ENCODE measurements around the gene MINDY2. TPM values are rescaled to one million over a fixed set of nuclear protein-coding genes. Genes with fewer than 3 reads are reported as not detected.
A peak's percentile ranks its signal among the peaks of the same experiment; 100 is the strongest.
"Not testable (repeated sequence)": the region's sequence is repeated elsewhere in the genome, so short reads cannot be mapped to it uniquely, and the experiment has no call there.

Gene MINDY2
- total and polyA plus RNA-seq, 7 experiments from 2014 or later = 8.9 to 16.6 (median 11.4) TPM

DNA sequence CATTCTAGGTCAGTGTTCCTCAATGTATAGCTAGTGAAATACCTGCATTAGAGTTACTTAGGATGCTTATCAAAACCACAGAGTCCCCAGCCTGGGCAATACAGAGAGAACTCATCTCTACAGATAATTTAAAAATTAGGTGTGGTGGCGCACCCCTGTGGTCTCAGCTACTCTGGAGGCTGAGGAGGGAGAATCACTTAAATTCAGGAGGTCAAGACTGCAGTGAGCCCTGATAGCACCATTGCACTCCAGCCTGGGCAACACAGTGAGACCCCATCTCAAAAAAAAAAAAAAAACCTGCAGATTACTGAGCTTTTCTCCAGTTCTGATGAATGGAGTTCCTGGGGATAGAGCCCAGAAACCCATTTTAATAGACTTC, 10.1 kb upstream of the MINDY2 start:
- Histone ChIP-seq H3K27me3 (ENCODE audit: control insufficient read depth in 2 of 2, insufficient read depth in 2 of 2, low read length in 2 of 2) (no peaks in the 10 kb centered on the region), H3K36me3 (ENCODE audit: control insufficient read depth in 2 of 3, insufficient read depth in 3 of 3, low read length in 3 of 3) (no peaks in the 10 kb centered on the region), H3K4me3 (ENCODE audit: low read length) (no peak overlapping the region), H3K4me1 (ENCODE audit: control insufficient read depth in 2 of 2, insufficient read depth in 2 of 2, low read length in 2 of 2) (no peaks in the 10 kb centered on the region), H3K9me3 (ENCODE audit: control insufficient read depth in 2 of 3, low read length in 3 of 3) (no peaks in the 10 kb centered on the region), H3K27ac (ENCODE audit: low read depth, low read length) (no peak overlapping the region)
- peaks cover 0 to 6% (median 0%) of the 10 kb centered on the region in 7 donors for H3K4me1 Mint-ChIP-seq
- no peaks in the 10 kb centered on the region for H3K27me3 Mint-ChIP-seq
- peaks cover 0 to 7% (median 5%) of the 10 kb centered on the region in 5 donors for H3K36me3 Mint-ChIP-seq
- H3K4me3 Mint-ChIP-seq = no peak overlapping the region
- no peak for ATAC-seq
- ChIA-PET CTCF (interaction anchor here (0.6 to 2.7 kb wide), 5 partner anchors 10 to 533 kb away, joined by 3 to 10 read pairs (median 4); partner anchors contain the start of gene MINDY2), POLR2A (interaction anchor here (0.9 to 1.4 kb wide), 2 partner anchors 10 to 11 kb away, joined by 4 to 7 read pairs; partner anchors contain the start of genes ADAM10 and MINDY2)
- H3K27ac Mint-ChIP-seq = no peak overlapping the region
- H3K9me3 Mint-ChIP-seq = peaks cover 0 to 24% (median 7%) of the 10 kb centered on the region in 11 donors
- peak in 3 of 9 donors; percentile 26 to 34 (median 29) for DNase-seq
- intact Hi-C loops (cut with micrococcal nuclease) = loop anchor here (1.0 to 2.0 kb wide), 3 partner anchors 490 to 534 kb away; no protein-coding TSS in a partner anchor

- H3K27me3 Mint-ChIP-seq = no peaks in the 10 kb centered on the region
- H3K36me3 Mint-ChIP-seq = peaks cover 0 to 7% (median 5%) of the 10 kb centered on the region in 5 donors
- H3K4me1 Mint-ChIP-seq = peaks cover 0 to 10% (median 0%) of the 10 kb centered on the region in 7 donors
- peak overlapping the region in 1 of 9 donors; percentile 62 for H3K27ac Mint-ChIP-seq
- intact Hi-C loops (cut with micrococcal nuclease) = no loop called here
- H3K27ac ChIP-seq (ENCODE audit: low read depth, low read length) = no peak overlapping the region
- no peaks in the 10 kb centered on the region for H3K36me3 ChIP-seq (ENCODE audit: control insufficient read depth in 2 of 3, insufficient read depth in 3 of 3, low read length in 3 of 3)
- ChIA-PET POLR2A (no interaction called here), CTCF (no interaction called here)
- DNase-seq (no peak), ATAC-seq (no peak)
- no peaks in the 10 kb centered on the region for H3K4me1 ChIP-seq (ENCODE audit: control insufficient read depth in 2 of 2, insufficient read depth in 2 of 2, low read length in 2 of 2)
- no peak overlapping the region for H3K4me3 ChIP-seq (ENCODE audit: low read length)
- no peaks in the 10 kb centered on the region for H3K9me3 ChIP-seq (ENCODE audit: control insufficient read depth in 2 of 3, low read length in 3 of 3)
- H3K27me3 ChIP-seq (ENCODE audit: control insufficient read depth in 2 of 2, insufficient read depth in 2 of 2, low read length in 2 of 2) = no peaks in the 10 kb centered on the region
- peaks cover 0 to 24% (median 7%) of the 10 kb centered on the region in 11 donors for H3K9me3 Mint-ChIP-seq
- H3K4me3 Mint-ChIP-seq = no peak overlapping the region
Observed at GRCh38 chr15:58762285-58762684, 8.8 kb upstream of the MINDY2 start.

DNA sequence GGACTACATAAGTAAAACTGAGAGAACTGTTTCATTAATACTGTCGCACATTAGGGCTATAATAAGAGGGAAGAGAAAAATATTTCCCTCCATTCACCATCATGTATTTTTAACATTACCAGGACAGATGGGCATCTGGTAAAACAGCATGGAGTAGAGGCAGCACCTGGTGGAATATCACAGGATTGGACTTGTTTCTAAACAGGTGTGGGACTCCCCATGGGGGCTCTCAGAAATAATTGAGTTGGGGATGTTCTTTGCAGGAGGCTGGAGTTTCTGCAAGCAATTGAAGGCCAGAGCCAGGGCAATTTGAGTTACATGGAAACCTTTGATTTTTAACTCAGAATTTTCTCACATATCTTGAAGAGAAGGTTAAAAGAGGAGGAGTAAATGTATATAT, 8.4 kb upstream of the MINDY2 start:
- no peak for DNase-seq
- no peaks in the 10 kb centered on the region for H3K9me3 ChIP-seq (ENCODE audit: control insufficient read depth in 2 of 3, low read length in 3 of 3)
- Mint-ChIP-seq H3K9me3 (peaks cover 0 to 24% (median 7%) of the 10 kb centered on the region in 11 donors), H3K4me1 (peaks cover 0 to 10% (median 0%) of the 10 kb centered on the region in 7 donors), H3K27me3 (no peaks in the 10 kb centered on the region), H3K36me3 (peaks cover 0 to 7% (median 5%) of the 10 kb centered on the region in 5 donors), H3K27ac (no peak overlapping the region), H3K4me3 (no peak overlapping the region)
- H3K27ac ChIP-seq (ENCODE audit: low read depth, low read length) = no peak overlapping the region
- CTCF ChIA-PET = no interaction called here
- ATAC-seq = no peak
- intact Hi-C loops (cut with micrococcal nuclease) = no loop called here
- H3K4me1 ChIP-seq (ENCODE audit: control insufficient read depth in 2 of 2, insufficient read depth in 2 of 2, low read length in 2 of 2) = no peaks in the 10 kb centered on the region
- no peaks in the 10 kb centered on the region for H3K27me3 ChIP-seq (ENCODE audit: control insufficient read depth in 2 of 2, insufficient read depth in 2 of 2, low read length in 2 of 2)
- POLR2A ChIA-PET = no interaction called here
- no peak overlapping the region for H3K4me3 ChIP-seq (ENCODE audit: low read length)
- H3K36me3 ChIP-seq (ENCODE audit: control insufficient read depth in 2 of 3, insufficient read depth in 3 of 3, low read length in 3 of 3) = no peaks in the 10 kb centered on the region

GRCh38 chr15:58764468-58764867, 6.6 kb upstream of the MINDY2 start:
- Histone ChIP-seq H3K36me3 (ENCODE audit: control insufficient read depth in 2 of 3, insufficient read depth in 3 of 3, low read length in 3 of 3) (no peaks in the 10 kb centered on the region), H3K9me3 (ENCODE audit: control insufficient read depth in 2 of 3, low read length in 3 of 3) (no peaks in the 10 kb centered on the region), H3K27me3 (ENCODE audit: control insufficient read depth in 2 of 2, insufficient read depth in 2 of 2, low read length in 2 of 2) (no peaks in the 10 kb centered on the region), H3K27ac (ENCODE audit: low read depth, low read length) (no peak overlapping the region), H3K4me3 (ENCODE audit: low read length) (no peak overlapping the region), H3K4me1 (ENCODE audit: control insufficient read depth in 2 of 2, insufficient read depth in 2 of 2, low read length in 2 of 2) (no peaks in the 10 kb centered on the region)
- Mint-ChIP-seq H3K27ac (no peak overlapping the region), H3K9me3 (peaks cover 0 to 24% (median 7%) of the 10 kb centered on the region in 11 donors), H3K4me3 (no peak overlapping the region), H3K36me3 (peaks cover 0 to 7% (median 5%) of the 10 kb centered on the region in 5 donors), H3K4me1 (peaks cover 0 to 10% (median 5%) of the 10 kb centered on the region in 7 donors), H3K27me3 (no peaks in the 10 kb centered on the region)
- CTCF ChIA-PET = no interaction called here
- POLR2A ChIA-PET = no interaction called here
- intact Hi-C loops (cut with micrococcal nuclease) = no loop called here
- DNase-seq (no peak), ATAC-seq (no peak)

- H3K36me3 ChIP-seq (ENCODE audit: control insufficient read depth in 2 of 3, insufficient read depth in 3 of 3, low read length in 3 of 3) = peaks cover 0 to 2% (median 0%) of the 10 kb centered on the region in 3 experiments
- Mint-ChIP-seq H3K4me3 (no peak overlapping the region), H3K27me3 (no peaks in the 10 kb centered on the region), H3K9me3 (peaks cover 0 to 24% (median 7%) of the 10 kb centered on the region in 11 donors), H3K27ac (peak overlapping the region in 2 of 9 donors; percentile 47 to 64), H3K36me3 (peaks cover 0 to 7% (median 5%) of the 10 kb centered on the region in 5 donors), H3K4me1 (peaks cover 0 to 20% (median 7%) of the 10 kb centered on the region in 7 donors)
- no peak overlapping the region for H3K27ac ChIP-seq (ENCODE audit: low read depth, low read length)
- ATAC-seq (no peak), DNase-seq (no peak)
- H3K9me3 ChIP-seq (ENCODE audit: control insufficient read depth in 2 of 3, low read length in 3 of 3) = no peaks in the 10 kb centered on the region
- H3K27me3 ChIP-seq (ENCODE audit: control insufficient read depth in 2 of 2, insufficient read depth in 2 of 2, low read length in 2 of 2) = no peaks in the 10 kb centered on the region
- intact Hi-C loops (cut with micrococcal nuclease) = no loop called here
- ChIA-PET CTCF (no interaction called here), POLR2A (interaction anchor here (0.6 to 0.7 kb wide), 2 partner anchors 28 to 34 kb away, joined by 3 read pairs; no protein-coding TSS in a partner anchor)
- H3K4me1 ChIP-seq (ENCODE audit: control insufficient read depth in 2 of 2, insufficient read depth in 2 of 2, low read length in 2 of 2) = peaks cover 0 to 8% of the 10 kb centered on the region in 2 donors
- H3K4me3 ChIP-seq (ENCODE audit: low read length) = no peak overlapping the region
Observed at GRCh38 chr15:58766290-58766689, 4.8 kb upstream of the MINDY2 start.

DNA sequence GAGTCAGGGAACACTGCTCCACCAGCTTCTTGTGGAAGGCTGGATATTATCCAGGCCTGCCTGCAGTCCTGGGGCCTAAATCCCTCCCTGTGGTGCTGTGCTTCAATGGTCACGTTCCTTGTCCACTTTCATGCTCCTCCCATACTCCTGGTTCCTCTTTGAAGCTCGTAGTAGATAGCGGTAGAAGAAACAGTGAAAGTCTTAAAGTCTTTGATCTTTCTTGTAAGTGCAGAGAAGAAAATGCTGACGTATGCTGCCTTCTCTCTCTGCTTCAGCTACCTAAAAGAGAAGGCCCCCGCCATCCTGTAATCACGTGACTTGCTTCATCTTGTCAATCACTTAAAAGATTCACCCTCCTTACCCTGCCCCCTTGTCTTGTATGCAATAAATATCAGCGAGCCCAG, 2.5 kb upstream of the MINDY2 start:
- intact Hi-C loops (cut with micrococcal nuclease); H3K4me3 ChIP-seq (ENCODE audit: low read length); H3K36me3 Mint-ChIP-seq; H3K36me3 ChIP-seq (ENCODE audit: control insufficient read depth in 2 of 3, insufficient read depth in 3 of 3, low read length in 3 of 3); H3K9me3 ChIP-seq (ENCODE audit: control insufficient read depth in 2 of 3, low read length in 3 of 3); H3K27me3 ChIP-seq (ENCODE audit: control insufficient read depth in 2 of 2, insufficient read depth in 2 of 2, low read length in 2 of 2); CTCF ChIA-PET; H3K27me3 Mint-ChIP-seq; ATAC-seq; H3K27ac ChIP-seq (ENCODE audit: low read depth, low read length); H3K4me3 Mint-ChIP-seq: not testable (repeated sequence)
- peak in 6 of 9 donors; percentile 25 to 61 (median 42) for DNase-seq
- H3K4me1 ChIP-seq (ENCODE audit: control insufficient read depth in 2 of 2, insufficient read depth in 2 of 2, low read length in 2 of 2) = peaks cover 16 to 23% of the 10 kb centered on the region in 2 donors
- POLR2A ChIA-PET = interaction anchor here (0.6 kb wide), 1 partner anchor 10 kb away, joined by 3 read pairs; no protein-coding TSS in a partner anchor
- Mint-ChIP-seq H3K9me3 (peaks cover 0 to 17% (median 6%) of the 10 kb centered on the region in 11 donors), H3K4me1 (peaks cover 0 to 21% (median 9%) of the 10 kb centered on the region in 7 donors), H3K27ac (peak overlapping the region in 6 of 9 donors; percentile 3 to 60 (median 19))

All from naive thymus-derived CD4-positive, alpha-beta T cell (primary cell).